Hepatocyte (in vitro differentiated cells): Measurements from ENCODE around the gene COL20A1. TPM values are rescaled to one million over a fixed set of nuclear protein-coding genes. Genes with fewer than 3 reads are reported as not detected.

Source experiments
- DNase-seq: peaks from one replicate; pipeline ENCODE4 v3.0.0-alpha.2; 2016; ENCODE audit warnings: low spot score
- H2AFZ ChIP-seq: fragments of 200-600 bp; sonication (generic); 2 replicates; pipeline ENCODE4 v1.6.0; 2016; ENCODE audit warnings: antibody characterized with exemption, mild to moderate bottlenecking
- H3K27ac ChIP-seq: fragments of 200-600 bp; sonication (generic); 2 replicates; pipeline ENCODE4 v1.5.1; 2016; ENCODE audit warnings: mild to moderate bottlenecking
- H3K27me3 ChIP-seq: fragments of 200-600 bp; sonication (generic); 2 replicates; pipeline ENCODE4 v1.6.1; 2016
- H3K36me3 ChIP-seq: fragments of 200-600 bp; sonication (generic); replicated peaks from 2 replicates; pipeline ENCODE4 v1.5.1; 2016; ENCODE audit warnings: low read depth; ENCODE audit not compliant: insufficient read depth
- H3K4me1 ChIP-seq: fragments of 200-600 bp; sonication (generic); 2 replicates; pipeline ENCODE4 v1.5.1; 2016; ENCODE audit warnings: mild to moderate bottlenecking, moderate library complexity; ENCODE audit not compliant: insufficient read depth
- H3K4me2 ChIP-seq: fragments of 200-600 bp; sonication (generic); 2 replicates; pipeline ENCODE4 v1.6.0; 2016
- H3K4me3 ChIP-seq: fragments of 200-600 bp; sonication (generic); 2 replicates; pipeline ENCODE4 v1.5.1; 2016; ENCODE audit warnings: mild to moderate bottlenecking
- H3K79me2 ChIP-seq: fragments of 200-600 bp; sonication (generic); 2 replicates; pipeline ENCODE4 v1.6.0; 2017; ENCODE audit warnings: mild to moderate bottlenecking
- H3K9me2 ChIP-seq: fragments of 200-600 bp; sonication (generic); replicated peaks from 2 replicates; pipeline ENCODE4 v1.6.0; 2017; ENCODE audit warnings: mild to moderate bottlenecking; ENCODE audit not compliant: insufficient read depth
- H3K9me3 ChIP-seq: fragments of 200-600 bp; sonication (generic); 2 replicates; pipeline ENCODE4 v1.5.1; 2016; ENCODE audit warnings: low read depth, mild to moderate bottlenecking
- H4K20me1 ChIP-seq: fragments of 200-600 bp; sonication (generic); 2 replicates; pipeline ENCODE4 v1.6.0; 2016; ENCODE audit warnings: mild to moderate bottlenecking; ENCODE audit not compliant: insufficient read depth, poor library complexity, severe bottlenecking
- EZH2 ChIP-seq: fragments of 200-600 bp; sonication (generic); IDR thresholded peaks from 2 replicates; pipeline ENCODE4 v1.6.1; 2016; ENCODE audit warnings: antibody characterized with exemption, mild to moderate bottlenecking, borderline replicate concordance
- EZH2phosphoT487 ChIP-seq: fragments of 200-600 bp; sonication (generic); IDR thresholded peaks from one replicate; pipeline ENCODE4 v1.6.1; 2018; ENCODE audit warnings: antibody characterized with exemption, mild to moderate bottlenecking, low read depth, moderate library complexity; ENCODE audit not compliant: unreplicated experiment, severe bottlenecking
- WGBS: methylation state at CpG from one replicate; pipeline ENCODE4 v1.1.6; 2016; ENCODE audit warnings: low lambda C conversion rate; ENCODE audit errors: missing lambda C conversion rate; 5-methylcytosine and 5-hydroxymethylcytosine counted together
- polyA plus RNA-seq: library from polyadenylated mRNA; unstranded; fragments of >200 nt; fragmentation: Nextera tagmentation; extraction: Ambion mirVana; gene quantifications from 2 replicates; pipeline ENCODE4 v1.2.1, GENCODE V29; 2016
- total RNA-seq: library from RNA; depleted of rRNA; stranded (reverse); fragments of >200 nt; gene quantifications from 2 replicates; pipeline ENCODE4 v1.2.3, GENCODE V29; 2014
- TF ChIP-seq, protein P1 (sequence below): fragments of 200-600 bp; sonication (generic); IDR thresholded peaks from 2 replicates; pipeline ENCODE4 v1.5.1; 2016; ENCODE audit warnings: antibody characterized with exemption, mild to moderate bottlenecking; ENCODE audit not compliant: poor library complexity

The COL20A1 gene
- total and polyA plus RNA-seq, 2 experiments from 2014 or later: not detected

DNA sequence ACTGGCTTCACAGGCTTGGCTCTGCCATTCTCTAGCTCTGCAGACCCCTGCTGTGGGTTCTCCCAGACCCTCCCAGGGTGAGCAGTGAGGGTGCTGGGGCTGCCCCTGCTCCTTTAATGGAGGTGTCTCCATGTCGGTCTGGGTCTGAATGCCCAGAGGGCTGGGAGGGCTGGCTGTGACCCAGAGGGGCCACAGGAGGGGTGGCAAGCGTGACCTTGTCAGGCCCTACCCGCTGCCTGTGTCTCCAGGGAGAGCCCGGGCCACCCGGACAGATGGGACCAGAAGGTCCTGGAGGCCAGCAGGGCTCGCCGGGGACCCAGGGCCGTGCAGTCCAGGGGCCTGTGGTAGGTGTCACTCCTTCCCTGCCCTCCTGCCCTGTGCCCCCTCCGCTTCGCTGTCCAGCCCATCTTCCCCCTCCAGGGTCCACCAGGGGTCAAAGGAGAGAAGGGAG, 32.1 kb downstream of the COL20A1 start:
- H3K4me3 ChIP-seq: no peak overlapping the region
- no peaks in the 10 kb centered on the region for H4K20me1 ChIP-seq
- TF ChIP-seq EZH2phosphoT487: no peak
- no peak overlapping the region for H2AFZ ChIP-seq
- no peaks in the 10 kb centered on the region for H3K9me3 ChIP-seq
- no peaks in the 10 kb centered on the region for H3K4me1 ChIP-seq
- WGBS: 92% methylated on average over 7 of the region's 10 CpGs
- no peaks in the 10 kb centered on the region for H3K9me2 ChIP-seq
- no peak overlapping the region for H3K27ac ChIP-seq
- no peaks in the 10 kb centered on the region for H3K36me3 ChIP-seq
- H3K79me2 ChIP-seq: no peaks in the 10 kb centered on the region
- H3K27me3 ChIP-seq: no peaks in the 10 kb centered on the region
- DNase-seq: no peak
- no peak overlapping the region for H3K4me2 ChIP-seq

DNA sequence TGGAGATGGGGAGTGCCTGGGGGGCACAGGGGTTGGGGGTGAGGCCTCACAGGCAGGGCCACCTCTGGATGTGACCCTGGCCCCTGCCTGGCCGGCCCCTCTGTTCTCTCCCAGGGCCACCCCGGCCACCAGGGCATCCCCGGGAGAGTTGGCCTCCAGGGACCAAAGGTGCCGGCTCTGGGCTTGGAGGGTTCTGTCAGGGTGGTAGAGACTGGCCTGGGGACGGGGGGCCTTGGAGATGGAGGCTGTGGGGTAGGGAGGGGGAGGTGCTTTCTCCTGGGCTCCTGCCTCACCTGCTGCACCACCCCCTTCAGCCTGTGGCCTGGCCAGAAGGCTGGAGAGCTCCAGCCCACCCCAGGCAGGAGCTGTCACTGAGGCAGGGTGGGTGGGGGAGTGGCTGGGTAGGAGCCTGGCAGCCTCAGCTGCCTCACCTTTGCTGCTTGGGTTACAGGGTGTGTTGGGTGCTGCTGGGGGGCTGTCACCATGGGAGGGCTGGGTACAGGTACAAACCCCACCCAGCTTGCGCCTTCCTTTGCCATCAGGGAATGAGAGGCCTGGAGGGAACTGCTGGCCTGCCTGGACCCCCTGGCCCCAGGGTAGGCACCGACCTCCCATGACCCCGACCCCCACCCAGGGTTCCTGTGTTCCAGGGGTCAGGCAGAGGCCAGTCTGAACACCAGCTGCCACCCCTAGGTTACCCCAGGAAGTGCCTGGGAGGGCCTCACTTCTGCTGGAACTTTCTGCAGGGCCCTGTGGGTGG, 32.7 kb downstream of the COL20A1 start:
- no peak overlapping the region for H3K4me2 ChIP-seq
- no peaks in the 10 kb centered on the region for H3K27me3 ChIP-seq
- no peaks in the 10 kb centered on the region for H3K4me1 ChIP-seq
- no peak overlapping the region for H3K27ac ChIP-seq
- H2AFZ ChIP-seq: no peak overlapping the region
- no peak for DNase-seq
- H3K9me3 ChIP-seq: no peaks in the 10 kb centered on the region
- H3K4me3 ChIP-seq: no peak overlapping the region
- TF ChIP-seq EZH2 (no peak), EZH2phosphoT487 (no peak)
- TF ChIP-seq, protein P1, sequence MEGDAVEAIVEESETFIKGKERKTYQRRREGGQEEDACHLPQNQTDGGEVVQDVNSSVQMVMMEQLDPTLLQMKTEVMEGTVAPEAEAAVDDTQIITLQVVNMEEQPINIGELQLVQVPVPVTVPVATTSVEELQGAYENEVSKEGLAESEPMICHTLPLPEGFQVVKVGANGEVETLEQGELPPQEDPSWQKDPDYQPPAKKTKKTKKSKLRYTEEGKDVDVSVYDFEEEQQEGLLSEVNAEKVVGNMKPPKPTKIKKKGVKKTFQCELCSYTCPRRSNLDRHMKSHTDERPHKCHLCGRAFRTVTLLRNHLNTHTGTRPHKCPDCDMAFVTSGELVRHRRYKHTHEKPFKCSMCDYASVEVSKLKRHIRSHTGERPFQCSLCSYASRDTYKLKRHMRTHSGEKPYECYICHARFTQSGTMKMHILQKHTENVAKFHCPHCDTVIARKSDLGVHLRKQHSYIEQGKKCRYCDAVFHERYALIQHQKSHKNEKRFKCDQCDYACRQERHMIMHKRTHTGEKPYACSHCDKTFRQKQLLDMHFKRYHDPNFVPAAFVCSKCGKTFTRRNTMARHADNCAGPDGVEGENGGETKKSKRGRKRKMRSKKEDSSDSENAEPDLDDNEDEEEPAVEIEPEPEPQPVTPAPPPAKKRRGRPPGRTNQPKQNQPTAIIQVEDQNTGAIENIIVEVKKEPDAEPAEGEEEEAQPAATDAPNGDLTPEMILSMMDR: no peak
- H4K20me1 ChIP-seq: no peaks in the 10 kb centered on the region
- H3K79me2 ChIP-seq: no peaks in the 10 kb centered on the region
- WGBS: 100% methylated on average over 3 of the region's 8 CpGs
- H3K36me3 ChIP-seq: no peaks in the 10 kb centered on the region
- H3K9me2 ChIP-seq: no peaks in the 10 kb centered on the region

DNA sequence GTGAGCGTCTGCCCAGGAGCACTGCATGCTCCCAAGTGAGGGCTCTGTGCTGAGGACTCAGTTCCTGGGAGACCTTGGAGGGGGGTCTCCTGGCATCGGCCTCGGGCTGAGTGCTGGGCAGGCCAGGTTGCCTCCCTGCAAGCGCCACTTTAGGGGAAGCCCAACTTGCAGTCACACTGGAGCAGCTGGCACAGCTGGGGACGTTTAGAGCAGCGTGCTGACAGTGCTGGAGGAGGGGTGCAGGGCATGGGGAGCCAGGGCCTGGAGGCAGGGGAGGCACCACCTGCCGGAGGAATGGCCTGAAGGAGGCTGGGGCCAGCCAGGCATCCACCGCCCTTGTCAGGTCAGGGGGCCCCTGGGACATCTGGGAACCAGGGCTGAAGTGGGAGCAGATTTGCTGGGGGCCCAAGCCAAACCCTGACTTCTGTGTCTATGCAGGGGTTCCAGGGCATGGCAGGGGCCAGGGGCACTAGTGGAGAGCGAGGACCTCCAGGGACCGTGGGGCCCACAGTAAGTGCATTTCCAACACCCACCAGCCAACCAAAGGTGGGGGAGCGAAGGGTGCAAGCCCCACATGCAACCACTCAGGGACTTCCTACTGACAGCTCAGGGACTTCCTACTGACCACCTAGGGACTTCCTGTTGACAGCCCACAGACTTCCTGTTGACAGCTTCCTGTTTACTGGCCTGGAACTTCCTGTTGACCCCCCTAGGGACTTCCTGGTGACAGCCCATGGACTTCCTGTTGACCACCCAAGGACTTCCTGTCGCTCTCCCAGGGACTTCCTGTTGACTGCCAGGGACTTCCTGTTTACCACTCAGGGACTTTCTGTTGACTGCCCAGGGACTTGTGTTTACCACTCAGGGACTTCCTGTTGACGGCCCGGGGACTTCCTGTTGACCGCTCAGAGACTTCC, 33.6 kb downstream of the COL20A1 start:
- Histone ChIP-seq H3K4me3 (no peak overlapping the region), H3K9me2 (no peaks in the 10 kb centered on the region), H3K9me3 (no peaks in the 10 kb centered on the region), H3K27me3 (no peaks in the 10 kb centered on the region), H4K20me1 (no peaks in the 10 kb centered on the region), H2AFZ (no peak overlapping the region), H3K79me2 (no peaks in the 10 kb centered on the region), H3K4me1 (no peaks in the 10 kb centered on the region), H3K36me3 (no peaks in the 10 kb centered on the region), H3K4me2 (no peak overlapping the region), H3K27ac (no peak overlapping the region)
- DNase-seq: no peak
- TF ChIP-seq EZH2phosphoT487 (no peak), EZH2 (no peak)
- TF ChIP-seq, protein P1: no peak
- 90% methylated on average over 15 of the region's 15 CpGs for WGBS

DNA sequence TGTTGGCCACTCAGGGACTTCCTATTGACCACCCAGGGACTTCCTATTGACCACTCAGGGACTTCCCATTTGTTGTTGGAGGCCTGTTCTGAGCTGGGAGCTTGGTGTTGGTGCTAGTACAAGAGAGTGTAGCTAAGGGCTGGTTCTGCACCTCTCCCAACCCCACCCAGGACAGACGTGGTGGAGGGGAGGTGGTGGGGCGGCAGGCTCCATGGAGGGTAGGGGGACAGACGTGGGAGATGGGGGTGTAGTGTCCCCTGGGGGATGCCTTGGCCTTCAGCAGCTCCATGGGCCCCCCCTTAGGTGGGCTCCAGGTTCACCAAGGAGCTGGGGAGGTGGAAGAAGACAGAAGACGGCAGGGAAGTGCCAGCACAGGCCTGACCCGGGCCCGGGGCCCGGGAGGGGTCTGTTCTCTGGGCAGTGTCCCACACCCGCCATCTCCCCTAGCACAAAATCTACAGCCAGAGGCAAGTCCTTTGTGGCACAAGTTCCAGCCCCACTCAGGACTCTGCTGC, 34.3 kb downstream of the COL20A1 start:
- H3K27me3 ChIP-seq: no peaks in the 10 kb centered on the region
- DNase-seq: no peak
- no peak overlapping the region for H3K4me3 ChIP-seq
- no peak overlapping the region for H3K27ac ChIP-seq
- no peaks in the 10 kb centered on the region for H3K4me1 ChIP-seq
- no peaks in the 10 kb centered on the region for H3K79me2 ChIP-seq
- H4K20me1 ChIP-seq: no peaks in the 10 kb centered on the region
- H3K9me2 ChIP-seq: no peaks in the 10 kb centered on the region
- no peak for TF ChIP-seq EZH2
- no peak for TF ChIP-seq EZH2phosphoT487
- TF ChIP-seq, protein P1: no peak
- 89% methylated on average over 8 of the region's 8 CpGs for WGBS
- H3K4me2 ChIP-seq: no peak overlapping the region
- no peaks in the 10 kb centered on the region for H3K9me3 ChIP-seq
- no peaks in the 10 kb centered on the region for H3K36me3 ChIP-seq
- H2AFZ ChIP-seq: no peak overlapping the region
